ENCODE data around the gene CNTF.

Gene CNTF

GRCh38 chr11:58606930-58607714, 15.3 kb upstream of the CNTF start:
- DNase-seq = no peak

GRCh38 chr11:58608331-58608730, 14.1 kb upstream of the CNTF start:
- no peak for DNase-seq

GRCh38 chr11:58609723-58610122, 12.7 kb upstream of the CNTF start:
- DNase-seq = no peak

- DNase-seq = no peak
These were observed 9.2 kb upstream of the CNTF start for GRCh38 chr11:58613228-58613627.

GRCh38 chr11:58615559-58615958, 6.9 kb upstream of the CNTF start:
- no peak for DNase-seq

- DNase-seq = no peak
These were observed 5.9 kb upstream of the CNTF start for GRCh38 chr11:58616594-58616993.

- DNase-seq = no peak
These were observed 4.4 kb upstream of the CNTF start for GRCh38 chr11:58617976-58618557.

GRCh38 chr11:58621586-58622262, 741 bp upstream of the CNTF start:
- no peak for DNase-seq

GRCh38 chr11:58625086-58625485, 2.6 kb downstream of the CNTF start:
- no peak for DNase-seq

- DNase-seq = no peak
These were observed 3.5 kb downstream of the CNTF start for GRCh38 chr11:58625826-58626460.

- no peak for DNase-seq
These were observed 4.5 kb downstream of the CNTF start for GRCh38 chr11:58626934-58627483.

GRCh38 chr11:58628446-58628845, 6.0 kb downstream of the CNTF start:
- no peak for DNase-seq

- DNase-seq = peak in 1 of 3 experiments; percentile 40
These were observed 7.4 kb downstream of the CNTF start for GRCh38 chr11:58629857-58630256.

- DNase-seq = no peak
These were observed 8.9 kb downstream of the CNTF start for GRCh38 chr11:58631378-58631777.

GRCh38 chr11:58632510-58632909, 10.0 kb downstream of the CNTF start:
- DNase-seq = no peak

GRCh38 chr11:58636587-58636986, 14.1 kb downstream of the CNTF start:
- no peak for DNase-seq

- no peak for DNase-seq
These were observed 14.9 kb downstream of the CNTF start for GRCh38 chr11:58637371-58637770.

GRCh38 chr11:58639103-58639502, 16.6 kb downstream of the CNTF start:
- no peak for DNase-seq

- no peak for DNase-seq
These were observed 17.2 kb downstream of the CNTF start for GRCh38 chr11:58639669-58640068.

- DNase-seq = no peak
These were observed 18.0 kb downstream of the CNTF start for GRCh38 chr11:58640386-58641023.

GRCh38 chr11:58641341-58641740, 18.9 kb downstream of the CNTF start:
- DNase-seq = no peak

- DNase-seq = no peak
These were observed 19.5 kb downstream of the CNTF start for GRCh38 chr11:58641803-58642581.

Data from NCI-H1417 (cell line).